Endothelial cell of umbilical vein (primary cell): Measurements from ENCODE around the gene PPP1R3G. TPM values are rescaled to one million over a fixed set of nuclear protein-coding genes. Genes with fewer than 3 reads are reported as not detected.

ENCODE experiments used
- BruUV-seq: library from RNA; stranded (reverse); fragments of 400-500 nt; replicated peaks from 2 replicates; lab custom pipeline; 2021; lab: Mats Ljungman, UMichigan
- CTCF ChIA-PET: fragments of 300-600, 350-600 bp; sonication (Branson Sonifier 250); formaldehyde crosslinking; loops from one replicate; lab custom pipeline; 2021; ENCODE audit warnings: antibody characterized with exemption, inconsistent platforms; lab: Charles Lee
- POLR2A ChIA-PET: fragments of 300-600, 350-600 bp; sonication (Branson Sonifier 250); formaldehyde crosslinking; loops from one replicate; lab custom pipeline; 2021; ENCODE audit warnings: antibody characterized with exemption, inconsistent platforms; lab: Charles Lee
- DNase-seq: peaks from one replicate; pipeline ENCODE4 v3.0.0-alpha.2; 2011; ENCODE audit warnings: low read depth, low spot score
- FAIRE-seq: peaks from 2 replicates; lab custom pipeline; 2011; peaks lifted over from hg19 to GRCh38; lab: Jason Lieb, UNC
- H2AFZ ChIP-seq: 2 replicates; pipeline ENCODE4 v1.6.0; 2012; ENCODE audit warnings: low read depth, low read length, control low read depth, inconsistent platforms
- H3K27ac ChIP-seq: 2 replicates; pipeline ENCODE4 v1.5.1; 2011; ENCODE audit warnings: low read depth, mild to moderate bottlenecking, control low read depth, low read length, moderate library complexity; ENCODE audit not compliant: insufficient read depth
- H3K27me3 ChIP-seq, 2 experiments: 2 replicates each; pipeline versions ENCODE4 v1.6.0 to v1.6.1; 2011; ENCODE audit warnings: low read length in 2 of 2, mixed read lengths in 1 of 2; ENCODE audit not compliant: control insufficient read depth in 2 of 2, insufficient read depth in 2 of 2
- H3K36me3 ChIP-seq, 2 experiments: 2 replicates in 1 of 2; 3 replicates in 1 of 2; pipeline ENCODE4 v1.5.1; 2011; ENCODE audit warnings: low read length in 2 of 2, mild to moderate bottlenecking in 1 of 2, moderate library complexity in 1 of 2; ENCODE audit not compliant: control insufficient read depth in 2 of 2, insufficient read depth in 2 of 2; ENCODE audit errors: extremely low read depth in 1 of 2
- H3K4me1 ChIP-seq: 3 replicates; pipeline ENCODE4 v1.5.1; 2011; ENCODE audit warnings: mild to moderate bottlenecking, low read length; ENCODE audit not compliant: control insufficient read depth, insufficient read depth; ENCODE audit errors: extremely low read depth
- H3K4me2 ChIP-seq: 2 replicates; pipeline ENCODE4 v1.6.1; 2011; ENCODE audit warnings: low read length, control low read depth, mixed read lengths; ENCODE audit not compliant: insufficient read depth
- H3K4me3 ChIP-seq, 3 experiments: fragments of 200-600 bp in 1 of 3; sonication (generic), shearing (Covaris generic) in 1 of 3; replicated peaks in 1 of 3; 2 replicates each; pipeline ENCODE4 v1.5.1; 2011 to 2016; ENCODE audit warnings: control low read depth in 3 of 3, low read length in 3 of 3, mild to moderate bottlenecking in 2 of 3, inconsistent platforms in 1 of 3, low read depth in 1 of 3, moderate library complexity in 1 of 3; ENCODE audit not compliant: insufficient read depth in 1 of 3
- H3K79me2 ChIP-seq: 2 replicates; pipeline ENCODE4 v1.6.0; 2012; ENCODE audit warnings: low read length, inconsistent platforms; ENCODE audit not compliant: control insufficient read depth, insufficient read depth
- H3K9ac ChIP-seq: replicated peaks from 2 replicates; pipeline ENCODE3; 2011; ENCODE audit warnings: low read length, control low read depth; ENCODE audit not compliant: insufficient read depth; ENCODE audit errors: extremely low read depth
- H3K9me1 ChIP-seq: replicated peaks from 3 replicates; pipeline ENCODE4 v1.6.0; 2011; ENCODE audit warnings: mild to moderate bottlenecking, low read length; ENCODE audit not compliant: control insufficient read depth, insufficient read depth; ENCODE audit errors: extremely low read depth
- H3K9me3 ChIP-seq: replicated peaks from 2 replicates; pipeline ENCODE4 v1.5.1; 2012; ENCODE audit warnings: low read length, inconsistent platforms; ENCODE audit not compliant: control insufficient read depth, insufficient read depth
- H4K20me1 ChIP-seq: replicated peaks from 2 replicates; pipeline ENCODE3; 2011; ENCODE audit warnings: mild to moderate bottlenecking, low read length; ENCODE audit not compliant: control insufficient read depth, insufficient read depth; ENCODE audit errors: extremely low read depth
- EZH2 ChIP-seq: IDR thresholded peaks from 2 replicates; pipeline ENCODE4 v1.6.1; 2012; ENCODE audit warnings: borderline replicate concordance, low read depth, mild to moderate bottlenecking, moderate library complexity, low read length, inconsistent platforms; ENCODE audit not compliant: severe bottlenecking
- FOS ChIP-seq: IDR thresholded peaks from 2 replicates; pipeline ENCODE4 v1.6.1; 2011; ENCODE audit warnings: mild to moderate bottlenecking, low read length, moderate library complexity, borderline replicate concordance; ENCODE audit not compliant: insufficient read depth
- GATA2 ChIP-seq: IDR thresholded peaks from 2 replicates; pipeline ENCODE4 v1.7.0; 2011; ENCODE audit warnings: low read depth, mild to moderate bottlenecking, moderate library complexity, mixed read lengths, low read length; ENCODE audit not compliant: insufficient read length, insufficient read depth
- JUN ChIP-seq: IDR thresholded peaks from 2 replicates; pipeline ENCODE4 v1.6.1; 2011; ENCODE audit warnings: borderline replicate concordance, low read depth; ENCODE audit not compliant: insufficient read length, insufficient read depth
- MYC ChIP-seq: IDR thresholded peaks from one replicate; pipeline ENCODE4 v1.6.1; 2011; ENCODE audit warnings: mild to moderate bottlenecking, low read depth, low read length
- POLR2A ChIP-seq: IDR thresholded peaks from 2 replicates; pipeline ENCODE4 v1.6.1; 2012; ENCODE audit warnings: low read depth, mild to moderate bottlenecking, control low read depth, low read length
- POLR2AphosphoS5 ChIP-seq: IDR thresholded peaks from 2 replicates; pipeline ENCODE4 v1.6.1; 2012; ENCODE audit warnings: low read depth, mild to moderate bottlenecking, control low read depth, low read length, moderate library complexity; ENCODE audit not compliant: insufficient read depth
- dilution Hi-C: fragments of 300-500 bp; cut with MboI; formaldehyde crosslinking; loops from one replicate; pipeline ENCODE4 v1.15.0; 2019; ENCODE audit warnings: low sequenced_read_pairs; ENCODE audit not compliant: extremely low pct_ligation_motif_present
- intact Hi-C: fragments of 100-400 bp; cut with micrococcal nuclease; formaldehyde crosslinking; loops from one replicate; pipeline ENCODE4 v1.10.0; 2022
- polyA plus RNA-seq, 4 experiments: library from polyadenylated mRNA; depleted of rRNA in 3 of 4; stranded (reverse) in 3 of 4; unstranded in 1 of 4; fragments of >200 nt; gene quantifications; 2 replicates each; pipeline versions ENCODE4 v1.2.1 to v1.2.3, GENCODE V29; 2011 to 2012; ENCODE audit warnings: missing spikeins in 1 of 4
- total RNA-seq: library from RNA; stranded (reverse); gene quantifications from 2 replicates; pipeline ENCODE4 v1.2.3, GENCODE V29; 2021
- TF ChIP-seq, protein P1 (sequence below): IDR thresholded peaks from 2 replicates; pipeline ENCODE4 v1.6.1; 2011; ENCODE audit not compliant: insufficient read depth, insufficient read length
- TF ChIP-seq, protein P2 (sequence below), 2 donors: IDR thresholded peaks; 1 replicate in 1 of 2; 2 replicates in 1 of 2; pipeline ENCODE4 v1.5.1; 2011; ENCODE audit warnings: low read length in 2 of 2, mild to moderate bottlenecking in 2 of 2, moderate library complexity in 2 of 2, control low read depth in 1 of 2, inconsistent platforms in 1 of 2, low read depth in 1 of 2; ENCODE audit not compliant: insufficient read depth in 1 of 2; ENCODE audit errors: extremely low read depth in 1 of 2

Gene PPP1R3G
- total and polyA plus RNA-seq, 2 donors (not counting 3 experiments of a cell fraction or from before 2014, with no cell fraction given) = 0.04 to 0.09 TPM

DNA sequence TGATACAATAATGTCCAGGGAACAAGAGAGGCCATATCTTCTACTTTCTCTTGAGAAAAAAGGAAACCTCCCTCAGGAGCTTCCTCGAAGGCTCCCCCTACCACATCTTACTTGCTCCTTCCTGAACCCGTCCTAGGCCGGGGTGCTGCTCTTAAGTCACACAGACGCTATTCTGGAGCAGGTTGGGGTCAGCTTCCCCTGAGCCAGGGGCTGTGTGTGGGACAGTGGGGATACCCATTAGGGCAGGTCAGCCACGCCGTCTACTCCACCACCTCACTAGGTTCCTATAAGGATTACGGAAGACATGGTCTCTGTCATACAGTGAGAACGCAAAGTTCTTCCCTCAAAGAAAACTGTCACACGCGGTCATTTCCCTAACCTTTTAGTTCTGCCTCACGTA lies 8.2 kb upstream of the PPP1R3G start:
- Histone ChIP-seq H3K9me3 (no peaks in the 10 kb centered on the region), H3K27ac (no peak overlapping the region), H3K4me3 (no peak overlapping the region), H4K20me1 (no peaks in the 10 kb centered on the region), H3K9ac (no peak overlapping the region), H3K4me2 (no peak overlapping the region), H3K79me2 (no peaks in the 10 kb centered on the region), H3K27me3 (peaks cover 0 to 2% of the 10 kb centered on the region in 2 experiments), H3K9me1 (no peaks in the 10 kb centered on the region), H3K36me3 (no peaks in the 10 kb centered on the region), H2AFZ (no peak overlapping the region), H3K4me1 (no peaks in the 10 kb centered on the region)
- BruUV-seq = no TSS peak
- DNase-seq (no peak), FAIRE-seq (no peak)
- ChIA-PET POLR2A (no interaction called here), CTCF (interaction anchor here (1.2 to 2.1 kb wide), 2 partner anchors 13 to 20 kb away, joined by 3 to 5 read pairs; no protein-coding TSS in a partner anchor)
- intact Hi-C loops = no loop called here
- TF ChIP-seq MYC (no peak), EZH2 (no peak), JUN (no peak), GATA2 (no peak), FOS (no peak), POLR2A (no peak), POLR2AphosphoS5 (no peak)
- TF ChIP-seq, protein P1, sequence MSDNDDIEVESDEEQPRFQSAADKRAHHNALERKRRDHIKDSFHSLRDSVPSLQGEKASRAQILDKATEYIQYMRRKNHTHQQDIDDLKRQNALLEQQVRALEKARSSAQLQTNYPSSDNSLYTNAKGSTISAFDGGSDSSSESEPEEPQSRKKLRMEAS = no peak
- TF ChIP-seq, protein P2, sequence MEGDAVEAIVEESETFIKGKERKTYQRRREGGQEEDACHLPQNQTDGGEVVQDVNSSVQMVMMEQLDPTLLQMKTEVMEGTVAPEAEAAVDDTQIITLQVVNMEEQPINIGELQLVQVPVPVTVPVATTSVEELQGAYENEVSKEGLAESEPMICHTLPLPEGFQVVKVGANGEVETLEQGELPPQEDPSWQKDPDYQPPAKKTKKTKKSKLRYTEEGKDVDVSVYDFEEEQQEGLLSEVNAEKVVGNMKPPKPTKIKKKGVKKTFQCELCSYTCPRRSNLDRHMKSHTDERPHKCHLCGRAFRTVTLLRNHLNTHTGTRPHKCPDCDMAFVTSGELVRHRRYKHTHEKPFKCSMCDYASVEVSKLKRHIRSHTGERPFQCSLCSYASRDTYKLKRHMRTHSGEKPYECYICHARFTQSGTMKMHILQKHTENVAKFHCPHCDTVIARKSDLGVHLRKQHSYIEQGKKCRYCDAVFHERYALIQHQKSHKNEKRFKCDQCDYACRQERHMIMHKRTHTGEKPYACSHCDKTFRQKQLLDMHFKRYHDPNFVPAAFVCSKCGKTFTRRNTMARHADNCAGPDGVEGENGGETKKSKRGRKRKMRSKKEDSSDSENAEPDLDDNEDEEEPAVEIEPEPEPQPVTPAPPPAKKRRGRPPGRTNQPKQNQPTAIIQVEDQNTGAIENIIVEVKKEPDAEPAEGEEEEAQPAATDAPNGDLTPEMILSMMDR (IDR thresholded peaks at IDR 0.05; ENCODE audit: extremely low read depth in 1 of 2, insufficient read depth in 1 of 2, low read depth in 1 of 2, low read length in 2 of 2) = no peak
- dilution Hi-C loops = no loop called here
